Epithelial cell of prostate (primary cell): ENCODE results near the gene NR2C2.

Experiments used
- DNase-seq: peaks from one replicate; pipeline ENCODE4 v3.0.0-alpha.2; 2011; ENCODE audit warnings: low read depth, low spot score
- H3K27ac ChIP-seq: fragments of 450-650 bp; 2 replicates; pipeline ENCODE4 v1.5.1; 2017; ENCODE audit warnings: mild to moderate bottlenecking

The NR2C2 gene

GRCh38 chr3:15055019-15055557 lies 107.7 kb downstream of the NR2C2 start:
- DNase-seq: no peak
- no peak overlapping the region for H3K27ac ChIP-seq

GRCh38 chr3:15056676-15057404 lies 109.5 kb downstream of the NR2C2 start:
- no peak for DNase-seq

GRCh38 chr3:15060029-15060428 lies 112.6 kb downstream of the NR2C2 start:
- no peak overlapping the region for H3K27ac ChIP-seq

More at GRCh38 chr3:15056676-15057404, 109.5 kb downstream of the NR2C2 start:
- no peak overlapping the region for H3K27ac ChIP-seq

GRCh38 chr3:15063238-15063637 lies 115.9 kb downstream of the NR2C2 start:
- DNase-seq: no peak
- no peak overlapping the region for H3K27ac ChIP-seq

More at GRCh38 chr3:15060029-15060428, 112.6 kb downstream of the NR2C2 start:
- DNase-seq: no peak

- peak overlapping the region; percentile 59 for H3K27ac ChIP-seq
- no peak for DNase-seq
Observed at GRCh38 chr3:15063656-15064286, 116.4 kb downstream of the NR2C2 start.

- DNase-seq: no peak
- H3K27ac ChIP-seq: peak overlapping the region; percentile 59
Observed at GRCh38 chr3:15064299-15064834, 117.0 kb downstream of the NR2C2 start.

- DNase-seq: peak; percentile 76
- H3K27ac ChIP-seq: peak within 1 kb of the TSS; percentile 59
Observed at GRCh38 chr3:15064835-15065549, 117.6 kb downstream of the NR2C2 start, which contains the start of gene MRPS25. TSS of gene MRPS25 (minus strand) at chr3:15065315. CDS start at chr3:15065194, 121 bp downstream.

GRCh38 chr3:15065550-15066007 lies 118.2 kb downstream of the NR2C2 start:
- peak overlapping the region; percentile 59 for H3K27ac ChIP-seq
- no peak for DNase-seq

GRCh38 chr3:15066467-15066866 lies 119.1 kb downstream of the NR2C2 start:
- no peak overlapping the region for H3K27ac ChIP-seq
- DNase-seq: no peak

- H3K27ac ChIP-seq: no peak overlapping the region
- no peak for DNase-seq
Observed at GRCh38 chr3:15069441-15069840, 122.1 kb downstream of the NR2C2 start.

GRCh38 chr3:15071699-15072098 lies 124.3 kb downstream of the NR2C2 start:
- no peak overlapping the region for H3K27ac ChIP-seq
- no peak for DNase-seq

GRCh38 chr3:15074500-15074899 lies 127.1 kb downstream of the NR2C2 start:
- no peak overlapping the region for H3K27ac ChIP-seq
- no peak for DNase-seq

GRCh38 chr3:15079091-15079490 lies 131.7 kb downstream of the NR2C2 start:
- no peak for DNase-seq
- H3K27ac ChIP-seq: no peak overlapping the region

- H3K27ac ChIP-seq: no peak overlapping the region
Observed at GRCh38 chr3:15081960-15082664, 134.7 kb downstream of the NR2C2 start.

GRCh38 chr3:15083252-15083651 lies 135.9 kb downstream of the NR2C2 start:
- no peak for DNase-seq
- H3K27ac ChIP-seq: no peak overlapping the region

More at GRCh38 chr3:15081960-15082664, 134.7 kb downstream of the NR2C2 start:
- peak; percentile 20 for DNase-seq

GRCh38 chr3:15086263-15086662 lies 138.9 kb downstream of the NR2C2 start:
- H3K27ac ChIP-seq: no peak overlapping the region
- no peak for DNase-seq

- H3K27ac ChIP-seq: no peak overlapping the region
- no peak for DNase-seq
Observed at GRCh38 chr3:15086699-15087098, 139.3 kb downstream of the NR2C2 start.

GRCh38 chr3:15089201-15089600 lies 141.8 kb downstream of the NR2C2 start:
- H3K27ac ChIP-seq: no peak overlapping the region

GRCh38 chr3:15091575-15091974 lies 144.2 kb downstream of the NR2C2 start:
- no peak overlapping the region for H3K27ac ChIP-seq
- DNase-seq: no peak

More at GRCh38 chr3:15089201-15089600, 141.8 kb downstream of the NR2C2 start:
- DNase-seq: no peak

GRCh38 chr3:15092686-15093085 lies 145.3 kb downstream of the NR2C2 start:
- H3K27ac ChIP-seq: no peak overlapping the region
- DNase-seq: no peak
